Lung (tissue), 13 donors: Measurements from ENCODE around the gene DUS2. TPM values are rescaled to one million over a fixed set of nuclear protein-coding genes. Genes with fewer than 3 reads are reported as not detected.
A peak's percentile ranks its signal among the peaks of the same experiment; 100 is the strongest.

ENCODE experiments used
- ATAC-seq: fragments of 200-7000 bp; cut with Tn5 transposase; one replicate; pipeline ENCODE4 v1.9.1; 2020; ENCODE audit warnings: moderate number of reproducible peaks; ENCODE audit not compliant: insufficient read depth, low FRiP score
- DNase-seq, 3 donors: peaks; one replicate each; pipeline ENCODE4 v3.0.0-alpha.2; 2013 to 2017
- H3K27ac ChIP-seq, 2 donors: one replicate each; pipeline ENCODE4 v1.5.1; 2013; ENCODE audit warnings: mild to moderate bottlenecking in 2 of 2, moderate library complexity in 2 of 2, control low read depth in 1 of 2, inconsistent platforms in 1 of 2, low read depth in 1 of 2, low read length in 1 of 2
- H3K27me3 ChIP-seq, 3 donors: one replicate each; pipeline ENCODE4 v1.5.1; 2013; ENCODE audit warnings: low read length in 2 of 3; ENCODE audit not compliant: control insufficient read depth in 3 of 3, insufficient read depth in 3 of 3
- H3K36me3 ChIP-seq, 4 donors: one replicate each; pipeline ENCODE4 v1.5.1; 2013; ENCODE audit warnings: low read length in 4 of 4, mild to moderate bottlenecking in 1 of 4, moderate library complexity in 1 of 4; ENCODE audit not compliant: control insufficient read depth in 4 of 4, insufficient read depth in 4 of 4
- H3K4me1 ChIP-seq, 5 donors: one replicate each; pipeline ENCODE4 v1.5.1; 2013; ENCODE audit warnings: low read length in 5 of 5, mild to moderate bottlenecking in 2 of 5, moderate library complexity in 1 of 5; ENCODE audit not compliant: control insufficient read depth in 5 of 5, insufficient read depth in 5 of 5
- H3K4me3 ChIP-seq: one replicate; pipeline ENCODE4 v1.5.1; 2013; ENCODE audit warnings: mild to moderate bottlenecking, control low read depth, moderate library complexity
- H3K9ac ChIP-seq, 2 donors: one replicate each; pipeline ENCODE4 v1.5.1; 2013; ENCODE audit warnings: low read length in 2 of 2, control low read depth in 1 of 2; ENCODE audit not compliant: insufficient read depth in 1 of 2
- H3K9me3 ChIP-seq, 4 donors: one replicate each; pipeline ENCODE4 v1.5.1; 2013; ENCODE audit warnings: low read length in 3 of 4, mild to moderate bottlenecking in 1 of 4, moderate library complexity in 1 of 4; ENCODE audit not compliant: control insufficient read depth in 4 of 4, insufficient read depth in 3 of 4
- WGBS, 2 donors: extraction: QIAGEN DNeasy Blood & Tissue Kit; methylation state at CpG; one replicate each; pipeline ENCODE4 v1.1.7; 2013; 5-methylcytosine and 5-hydroxymethylcytosine counted together
- polyA plus RNA-seq, 2 donors: library from polyadenylated mRNA; stranded (reverse); fragments of 200-250 nt; gene quantifications; one replicate each; pipeline ENCODE4 v1.2.1, GENCODE V29; 2013
- small RNA-seq: library from RNA; depleted of rRNA; stranded (forward); fragments of <200 nt; gene quantifications from one replicate; pipeline ENCODE3, GENCODE V24; 2014; ENCODE audit warnings: low replicate concordance
- total RNA-seq, 2 donors: library from RNA; depleted of rRNA in 1 of 2; stranded (reverse); fragments of >200 nt in 1 of 2; gene quantifications; one replicate each; pipeline ENCODE4 v1.2.1, GENCODE V29; 2014 to 2021
- TF ChIP-seq, protein P1 (sequence below): IDR thresholded peaks from 2 replicates; pipeline ENCODE4 v1.5.1; 2012; ENCODE audit warnings: mild to moderate bottlenecking; ENCODE audit errors: control extremely low read depth, extremely low read depth
- donor health status: control.
- donor health status: control.
- donor health status: Bipolar disorder and iron deficiency.
- donor health status: healthy.
- donor health status: DM: yes; HTN: yes; CAD: no.

DUS2 gene
- total and polyA plus RNA-seq, 4 donors, result 8.1 to 17.1 (median 13.7) TPM

GRCh38 chr16:68126395-68126794 lies 103.3 kb downstream of the DUS2 start:
- H3K36me3 ChIP-seq, result peaks cover 5 to 7% (median 7%) of the 10 kb centered on the region in 4 donors
- no peak for DNase-seq
- 85 to 87% methylated on average over 2 of the region's 2 CpGs for WGBS, 2 donors
- H3K9me3 ChIP-seq, result no peaks in the 10 kb centered on the region
- H3K4me3 ChIP-seq, result no peak overlapping the region
- TF ChIP-seq, protein P1, sequence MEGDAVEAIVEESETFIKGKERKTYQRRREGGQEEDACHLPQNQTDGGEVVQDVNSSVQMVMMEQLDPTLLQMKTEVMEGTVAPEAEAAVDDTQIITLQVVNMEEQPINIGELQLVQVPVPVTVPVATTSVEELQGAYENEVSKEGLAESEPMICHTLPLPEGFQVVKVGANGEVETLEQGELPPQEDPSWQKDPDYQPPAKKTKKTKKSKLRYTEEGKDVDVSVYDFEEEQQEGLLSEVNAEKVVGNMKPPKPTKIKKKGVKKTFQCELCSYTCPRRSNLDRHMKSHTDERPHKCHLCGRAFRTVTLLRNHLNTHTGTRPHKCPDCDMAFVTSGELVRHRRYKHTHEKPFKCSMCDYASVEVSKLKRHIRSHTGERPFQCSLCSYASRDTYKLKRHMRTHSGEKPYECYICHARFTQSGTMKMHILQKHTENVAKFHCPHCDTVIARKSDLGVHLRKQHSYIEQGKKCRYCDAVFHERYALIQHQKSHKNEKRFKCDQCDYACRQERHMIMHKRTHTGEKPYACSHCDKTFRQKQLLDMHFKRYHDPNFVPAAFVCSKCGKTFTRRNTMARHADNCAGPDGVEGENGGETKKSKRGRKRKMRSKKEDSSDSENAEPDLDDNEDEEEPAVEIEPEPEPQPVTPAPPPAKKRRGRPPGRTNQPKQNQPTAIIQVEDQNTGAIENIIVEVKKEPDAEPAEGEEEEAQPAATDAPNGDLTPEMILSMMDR, result no peak
- H3K9ac ChIP-seq, result no peak overlapping the region
- ATAC-seq, result no peak
- no peak overlapping the region for H3K27ac ChIP-seq
- peaks cover 0 to 6% (median 2%) of the 10 kb centered on the region in 5 donors for H3K4me1 ChIP-seq
- H3K27me3 ChIP-seq, result no peaks in the 10 kb centered on the region

DNA sequence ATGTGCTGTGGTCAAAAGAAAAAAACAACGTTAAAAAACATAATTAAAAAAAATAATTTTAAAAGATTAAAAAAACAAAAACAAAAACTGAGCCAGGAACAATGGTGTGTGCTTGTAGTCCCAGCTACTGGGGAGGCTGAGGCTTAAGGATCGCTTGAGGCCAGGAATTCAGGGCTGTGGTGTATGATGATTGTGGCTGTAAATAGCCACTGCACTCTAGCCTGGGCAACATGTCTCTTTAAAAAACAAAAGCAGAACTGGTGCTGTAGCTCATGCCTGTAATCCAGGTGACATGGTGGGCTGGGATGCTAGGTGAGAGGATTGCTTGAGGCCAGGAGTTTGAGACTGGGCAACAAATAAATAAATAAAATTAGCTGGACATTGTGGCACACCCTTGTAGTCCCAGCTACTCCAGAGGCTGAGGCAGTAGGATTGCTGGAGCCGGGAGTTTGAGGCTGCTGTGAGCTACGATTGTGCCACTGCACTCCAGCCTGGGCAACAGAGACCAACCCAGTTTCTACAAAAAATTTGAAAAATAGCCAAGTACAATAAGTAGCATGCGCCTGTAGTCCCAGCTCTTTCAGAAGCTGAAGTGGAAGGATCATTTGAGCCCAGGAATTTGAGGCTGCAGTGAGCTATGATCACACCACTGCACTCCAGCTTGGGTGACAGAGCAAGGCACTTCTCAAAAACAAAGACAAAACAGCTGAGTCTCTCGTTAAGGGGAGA lies 105.7 kb downstream of the DUS2 start:
- peak; percentile 58 for ATAC-seq
- DNase-seq, result peak; percentile 14 to 48 (median 25)
- Histone ChIP-seq H3K36me3 (peaks cover 4 to 7% (median 6%) of the 10 kb centered on the region in 4 donors), H3K4me3 (no peak overlapping the region), H3K27ac (peak overlapping the region in 1 of 2 donors; percentile 61), H3K9me3 (no peaks in the 10 kb centered on the region), H3K4me1 (peaks cover 0 to 8% (median 5%) of the 10 kb centered on the region in 5 donors), H3K9ac (no peak overlapping the region), H3K27me3 (no peaks in the 10 kb centered on the region)
- TF ChIP-seq, protein P1, result no peak
- WGBS, 2 donors, result 64 to 84% methylated on average over 6 of the region's 6 CpGs

Small RNA genes lying within 50 kb of the gene (small RNA-seq; reads per million reads assigned to genes)
- gene RF00019 (not detected), gene RNU6-359P (not detected)

Other genes with a start within 250 kb of the DUS2 start
- gene RANBP10, start 216.7 kb upstream of the DUS2 start, total RNA-seq, result 10 to 100 TPM; 18.8 to 23.0 TPM
- gene RANBP10, start 216.7 kb upstream of the DUS2 start, polyA plus RNA-seq, result 1 to 10 TPM; 6.7 to 9.7 TPM
- 1 to 10 TPM; 5.0 to 8.7 TPM for gene TSNAXIP1, start 216.4 kb upstream of the DUS2 start, total RNA-seq
- gene TSNAXIP1, start 216.4 kb upstream of the DUS2 start, polyA plus RNA-seq, result 1 to 10 TPM; 4.1 to 5.0 TPM
- gene THAP11, start 181.0 kb upstream of the DUS2 start, total RNA-seq, result 10 to 100 TPM; 27.8 to 31.1 TPM
- 10 to 100 TPM in 1 of 2 donors, 1 to 10 TPM in 1; 9.6 to 21.5 TPM for gene THAP11, start 181.0 kb upstream of the DUS2 start, polyA plus RNA-seq
- 10 to 100 TPM; 49.7 to 98.9 TPM for gene NUTF2, start 176.4 kb upstream of the DUS2 start, total RNA-seq
- 100 to 1,000 TPM; 104 to 164 TPM for gene NUTF2, start 176.4 kb upstream of the DUS2 start, polyA plus RNA-seq
- 10 to 100 TPM; 28.5 to 35.4 TPM for gene CENPT, start 175.6 kb upstream of the DUS2 start, total RNA-seq
- gene CENPT, start 175.6 kb upstream of the DUS2 start, polyA plus RNA-seq, result 10 to 100 TPM; 30.6 to 47.5 TPM
- gene EDC4, start 150.2 kb upstream of the DUS2 start, total RNA-seq, result 10 to 100 TPM; 41.9 to 60.5 TPM
- 10 to 100 TPM; 33.5 to 37.0 TPM for gene EDC4, start 150.2 kb upstream of the DUS2 start, polyA plus RNA-seq
- gene NRN1L, start 138.4 kb upstream of the DUS2 start, total RNA-seq, result 1 to 10 TPM; 2.1 to 5.8 TPM
- gene NRN1L, start 138.4 kb upstream of the DUS2 start, polyA plus RNA-seq, result 1 to 10 TPM; 1.1 to 5.0 TPM
- gene PSKH1, start 130.0 kb upstream of the DUS2 start, total RNA-seq, result 10 to 100 TPM; 11.8 to 32.9 TPM
- 10 to 100 TPM; 17.9 to 24.5 TPM for gene PSKH1, start 130.0 kb upstream of the DUS2 start, polyA plus RNA-seq
- 1 to 10 TPM in 1 of 2 donors, not detected in 1; 2.0 TPM for gene CTRL, start 91.4 kb upstream of the DUS2 start, total RNA-seq
- gene CTRL, start 91.4 kb upstream of the DUS2 start, polyA plus RNA-seq, result 1 to 10 TPM; 1.0 to 2.5 TPM
- gene PSMB10, start 86.4 kb upstream of the DUS2 start, total RNA-seq, result 10 to 100 TPM; 36.6 to 94.9 TPM
- 100 to 1,000 TPM; 129 to 186 TPM for gene PSMB10, start 86.4 kb upstream of the DUS2 start, polyA plus RNA-seq
- gene LCAT, start 79.2 kb upstream of the DUS2 start, total RNA-seq, result 10 to 100 TPM in 1 of 2 donors, 1 to 10 TPM in 1; 8.4 to 43.9 TPM
- 10 to 100 TPM; 11.8 to 32.1 TPM for gene LCAT, start 79.2 kb upstream of the DUS2 start, polyA plus RNA-seq
- 100 to 1,000 TPM in 1 of 2 donors, 10 to 100 TPM in 1; 91.9 to 103 TPM for gene SLC12A4, start 54.6 kb upstream of the DUS2 start, total RNA-seq
- 10 to 100 TPM; 32.9 to 39.8 TPM for gene SLC12A4, start 54.6 kb upstream of the DUS2 start, polyA plus RNA-seq
- under 1 TPM; 0.40 to 0.51 TPM for gene DPEP3, start 42.8 kb upstream of the DUS2 start, total RNA-seq
- gene DPEP3, start 42.8 kb upstream of the DUS2 start, polyA plus RNA-seq, result under 1 TPM in 1 of 2 donors, not detected in 1; 0.16 TPM
- gene DPEP2, start 23.8 kb upstream of the DUS2 start, total RNA-seq, result 10 to 100 TPM in 1 of 2 donors, 1 to 10 TPM in 1; 9.2 to 12.2 TPM
- gene DPEP2, start 23.8 kb upstream of the DUS2 start, polyA plus RNA-seq, result 10 to 100 TPM; 11.8 to 20.4 TPM
- gene DPEP2NB, start 7.4 kb upstream of the DUS2 start, total RNA-seq, result not detected
- gene DPEP2NB, start 7.4 kb upstream of the DUS2 start, polyA plus RNA-seq, result not detected
- 10 to 100 TPM in 1 of 2 donors, 1 to 10 TPM in 1; 6.6 to 12.5 TPM for gene DDX28, start 52 bp upstream of the DUS2 start, total RNA-seq
- gene DDX28, start 52 bp upstream of the DUS2 start, polyA plus RNA-seq, result 10 to 100 TPM in 1 of 2 donors, 1 to 10 TPM in 1; 9.4 to 14.5 TPM
- 10 to 100 TPM; 56.0 to 69.6 TPM for gene NFATC3, start 62.1 kb downstream of the DUS2 start, total RNA-seq
- gene NFATC3, start 62.1 kb downstream of the DUS2 start, polyA plus RNA-seq, result 10 to 100 TPM; 13.5 to 15.5 TPM
- 10 to 100 TPM; 43.8 to 65.5 TPM for gene ESRP2, start 212.8 kb downstream of the DUS2 start, total RNA-seq
- gene ESRP2, start 212.8 kb downstream of the DUS2 start, polyA plus RNA-seq, result 10 to 100 TPM; 22.5 to 34.8 TPM
- gene PLA2G15, start 222.1 kb downstream of the DUS2 start, total RNA-seq, result 10 to 100 TPM; 15.6 to 42.4 TPM
- gene PLA2G15, start 222.1 kb downstream of the DUS2 start, polyA plus RNA-seq, result 10 to 100 TPM; 11.0 to 23.7 TPM
- 10 to 100 TPM; 25.8 to 36.2 TPM for gene SLC7A6, start 241.2 kb downstream of the DUS2 start, total RNA-seq
- gene SLC7A6, start 241.2 kb downstream of the DUS2 start, polyA plus RNA-seq, result 10 to 100 TPM in 1 of 2 donors, 1 to 10 TPM in 1; 8.9 to 14.2 TPM